Measurements from ENCODE around the gene MPPED1.

GRCh38 chr22:43500792-43501785 lies 89.3 kb downstream of the MPPED1 start:
- TF ChIP-seq MAX (IDR thresholded peaks at IDR 0.05): no peak
- TF ChIP-seq REST (IDR thresholded peaks at IDR 0.05; ENCODE audit: low read depth): no peak
- no peak for TF ChIP-seq EP300 (IDR thresholded peaks at IDR 0.05; ENCODE audit: borderline replicate concordance)
- no peak for TF ChIP-seq CREB1 (IDR thresholded peaks at IDR 0.05; ENCODE audit: low read depth)
- TF ChIP-seq RAD21 (IDR thresholded peaks at IDR 0.05; ENCODE audit: low read depth): no peak
